GM12878 (cell line): Measurements from ENCODE around the gene C3orf38. TPM values are rescaled to one million over a fixed set of nuclear protein-coding genes. Genes with fewer than 3 reads are reported as not detected.

Experiments
- ATAC-seq: fragments of 200-7000 bp; cut with Tn5 transposase; 3 replicates; pipeline ENCODE4 v1.9.1; 2020; ENCODE audit warnings: mild to moderate bottlenecking, moderate library complexity
- BruUV-seq: library from RNA; stranded (reverse); fragments of 400-500 nt; replicated peaks from 2 replicates; lab custom pipeline; 2021; lab: Mats Ljungman, UMichigan
- CTCF ChIA-PET: fragments of 300-600 bp; sonication (Branson Sonifier 250); formaldehyde crosslinking; extraction: SDS; loops from one replicate; lab custom pipeline; 2021; ENCODE audit warnings: inconsistent platforms; lab: Yijun Ruan, JAX
- POLR2A ChIA-PET: fragments of 350-600 bp; formaldehyde crosslinking; extraction: SDS; loops from one replicate; lab custom pipeline; 2021; ENCODE audit warnings: inconsistent platforms; lab: Charles Lee
- RAD21 ChIA-PET: fragments of 300-600 bp; sonication (Branson Sonifier 250); formaldehyde crosslinking; loops from one replicate; lab custom pipeline; 2023; ENCODE audit warnings: antibody characterized with exemption; ENCODE audit not compliant: unreplicated experiment; lab: Charles Lee
- SMC1A ChIA-PET: fragments of 300-600 bp; sonication (Branson Sonifier 250); formaldehyde crosslinking; loops from one replicate; lab custom pipeline; 2023; ENCODE audit not compliant: unreplicated experiment, uncharacterized antibody; lab: Charles Lee
- DNase-seq: peaks from one replicate; pipeline ENCODE4 v3.0.0-alpha.2; 2011; ENCODE audit warnings: low read depth, low spot score
- FAIRE-seq: peaks from 3 replicates; lab custom pipeline; 2011; peaks lifted over from hg19 to GRCh38; lab: Jason Lieb, UNC
- H2AFZ ChIP-seq: 2 replicates; pipeline ENCODE4 v1.6.0; 2011; ENCODE audit warnings: low read depth, low read length, control low read depth; ENCODE audit not compliant: control insufficient read depth
- H3K27ac ChIP-seq: 2 replicates; pipeline ENCODE4 v1.5.1; 2011; ENCODE audit warnings: control low read depth; ENCODE audit not compliant: control insufficient read depth, insufficient read depth
- H3K27me3 ChIP-seq, 2 experiments: replicated peaks in 1 of 2; 2 replicates each; pipeline versions ENCODE4 v1.6.0 to v1.6.1; 2011; ENCODE audit warnings: low read length in 1 of 2; ENCODE audit not compliant: control insufficient read depth in 2 of 2, insufficient read depth in 2 of 2
- H3K36me3 ChIP-seq, 2 experiments: 2 replicates each; pipeline ENCODE4 v1.5.1; 2011; ENCODE audit warnings: low read length in 1 of 2; ENCODE audit not compliant: control insufficient read depth in 2 of 2, insufficient read depth in 2 of 2
- H3K4me1 ChIP-seq: 2 replicates; pipeline ENCODE4 v1.6.1; 2011; ENCODE audit warnings: mild to moderate bottlenecking, low read length, moderate library complexity, mixed read lengths; ENCODE audit not compliant: control insufficient read depth, insufficient read depth
- H3K4me2 ChIP-seq: 2 replicates; pipeline ENCODE4 v1.6.0; 2011; ENCODE audit warnings: control low read depth; ENCODE audit not compliant: control insufficient read depth, insufficient read depth
- H3K4me3 ChIP-seq: fragments of 200-600 bp; sonication (generic); 2 replicates; pipeline ENCODE4 v1.5.1; 2016
- H3K79me2 ChIP-seq: 2 replicates; pipeline ENCODE4 v1.6.0; 2011; ENCODE audit warnings: low read length; ENCODE audit not compliant: control insufficient read depth, insufficient read depth
- H3K9ac ChIP-seq: 2 replicates; pipeline ENCODE4 v1.8.0; 2011; ENCODE audit warnings: low read length, control low read depth, mixed read lengths; ENCODE audit not compliant: control insufficient read depth, insufficient read depth
- H3K9me3 ChIP-seq: replicated peaks from 3 replicates; pipeline ENCODE4 v1.5.1; 2011; ENCODE audit warnings: mild to moderate bottlenecking, low read length; ENCODE audit not compliant: control insufficient read depth, insufficient read depth
- H4K20me1 ChIP-seq: 2 replicates; pipeline ENCODE4 v1.6.0; 2011; ENCODE audit not compliant: control insufficient read depth, insufficient read depth
- CBFB ChIP-seq: IDR thresholded peaks from 2 replicates; pipeline ENCODE4 v1.6.1; 2016; ENCODE audit warnings: antibody characterized with exemption, low read depth
- CBX5 ChIP-seq: sonication (generic); IDR thresholded peaks from 2 replicates; pipeline ENCODE4 v1.6.1; 2016; ENCODE audit warnings: low read depth, moderate library complexity, mild to moderate bottlenecking, inconsistent platforms
- FOXK2 ChIP-seq: fragments of 450-650 bp; IDR thresholded peaks from 2 replicates; pipeline ENCODE4 v1.6.1; 2017; ENCODE audit warnings: mild to moderate bottlenecking, moderate library complexity
- NFYB ChIP-seq: IDR thresholded peaks from 2 replicates; pipeline ENCODE4 v1.6.1; 2011; ENCODE audit warnings: low read depth, mild to moderate bottlenecking, low read length, improper control_type of control experiment, moderate library complexity; ENCODE audit not compliant: insufficient read depth
- PAX5 ChIP-seq: IDR thresholded peaks from 2 replicates; pipeline ENCODE4 v1.6.1; 2011; ENCODE audit warnings: low read depth, low read length, borderline replicate concordance
- PML ChIP-seq: IDR thresholded peaks from 2 replicates; pipeline ENCODE4 v1.6.1; 2012; ENCODE audit warnings: low read length, inconsistent platforms
- POLR2AphosphoS5 ChIP-seq: IDR thresholded peaks from 2 replicates; pipeline ENCODE4 v1.6.1; 2011; ENCODE audit warnings: mild to moderate bottlenecking, low read length, inconsistent platforms
- RCOR1 ChIP-seq: conservative IDR thresholded peaks from 2 replicates; pipeline ENCODE4 v1.6.1; 2012; ENCODE audit warnings: low read depth, low read length, improper control_type of control experiment
- RELA ChIP-seq: fragments of 450-650 bp; IDR thresholded peaks from 2 replicates; pipeline ENCODE4 v1.8.0; 2014; ENCODE audit warnings: borderline replicate concordance; ENCODE audit not compliant: partially characterized antibody
- SPI1 ChIP-seq: IDR thresholded peaks from 2 replicates; pipeline ENCODE4 v1.6.1; 2011; ENCODE audit warnings: low read depth, mild to moderate bottlenecking, low read length, moderate library complexity, borderline replicate concordance; ENCODE audit not compliant: insufficient read depth
- SRF ChIP-seq, 2 experiments: IDR thresholded peaks; 2 replicates each; pipeline ENCODE4 v1.6.1; 2011; ENCODE audit warnings: low read depth in 2 of 2, low read length in 2 of 2, mild to moderate bottlenecking in 1 of 2, moderate library complexity in 1 of 2
- ZBED1 ChIP-seq: IDR thresholded peaks from 2 replicates; pipeline ENCODE4 v1.6.1; 2016; ENCODE audit warnings: borderline replicate concordance
- ZZZ3 ChIP-seq: IDR thresholded peaks from 2 replicates; pipeline ENCODE4 v1.6.1; 2011; ENCODE audit warnings: low read depth; ENCODE audit not compliant: control insufficient read depth, insufficient read length
- WGBS: methylation state at CpG from one replicate; pipeline ENCODE4 v1.1.6; 2016; ENCODE audit warnings: low lambda C conversion rate; ENCODE audit not compliant: insufficient replicate concordance, insufficient coverage; ENCODE audit errors: missing lambda C conversion rate; 5-methylcytosine and 5-hydroxymethylcytosine counted together
- in situ Hi-C: fragments of 300-500 bp; cut with MboI; formaldehyde crosslinking; loops from 9 replicates; pipeline ENCODE4 v1.14.3; 2018; ENCODE audit warnings: mixed read lengths
- intact Hi-C: fragments of 100-400 bp; cut with micrococcal nuclease; formaldehyde crosslinking; loops from one replicate; pipeline ENCODE4 v1.14.2; 2022; ENCODE audit not compliant: unreplicated experiment
- polyA plus RNA-seq, 11 experiments: library from polyadenylated mRNA; depleted of rRNA in 4 of 11; unstranded in 6 of 11; stranded (reverse) in 5 of 11; fragments of >200 nt; fragmentation: Nextera tagmentation in 4 of 11; fragmentation: Illumina TruSeq in 1 of 11; extraction: Ambion mirVana in 4 of 11; extraction: Trizol in 1 of 11; gene quantifications; 1 replicate in 1 of 11; 2 replicates in 10 of 11; pipeline versions ENCODE4 v1.2.1 to v1.2.3, GENCODE V29; 2011 to 2016; ENCODE audit warnings: inconsistent platforms in 2 of 11, missing spikeins in 2 of 11, low read depth in 1 of 11
- total RNA-seq, 4 experiments: library from RNA; depleted of rRNA in 3 of 4; stranded (reverse); fragments of >200 nt in 3 of 4; fragmentation: Illumina TruSeq in 1 of 4; extraction: Trizol in 1 of 4; gene quantifications; 2 replicates each; pipeline versions ENCODE4 v1.2.1 to v1.2.3, GENCODE V29; 2013 to 2021

The C3orf38 gene
- total and polyA plus RNA-seq, 10 of the 15 experiments (the other 5 are each of a cell fraction or from before 2014, with no cell fraction given): 23.0 to 47.9 (median 31.5) TPM

DNA sequence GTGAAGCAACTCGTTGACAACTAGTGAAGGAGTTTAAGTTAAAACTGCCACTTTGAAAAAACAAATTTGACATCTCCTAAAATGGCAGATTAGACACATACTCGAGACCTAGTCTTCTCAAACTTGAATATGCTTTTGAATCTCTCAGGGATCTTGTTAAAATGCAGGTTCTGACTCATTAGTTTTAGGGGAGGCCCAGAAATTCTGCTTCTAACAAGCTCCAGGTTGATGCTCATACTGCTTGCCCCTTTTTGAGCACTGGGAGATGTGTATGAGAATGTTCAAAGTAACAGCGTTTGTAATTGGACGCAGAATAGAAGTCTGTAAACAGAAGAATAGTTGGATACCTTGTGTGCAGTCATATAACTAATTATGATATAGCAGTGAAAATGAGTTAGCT is 1.6 kb downstream of the C3orf38 start:
- DNase-seq: no peak

DNA sequence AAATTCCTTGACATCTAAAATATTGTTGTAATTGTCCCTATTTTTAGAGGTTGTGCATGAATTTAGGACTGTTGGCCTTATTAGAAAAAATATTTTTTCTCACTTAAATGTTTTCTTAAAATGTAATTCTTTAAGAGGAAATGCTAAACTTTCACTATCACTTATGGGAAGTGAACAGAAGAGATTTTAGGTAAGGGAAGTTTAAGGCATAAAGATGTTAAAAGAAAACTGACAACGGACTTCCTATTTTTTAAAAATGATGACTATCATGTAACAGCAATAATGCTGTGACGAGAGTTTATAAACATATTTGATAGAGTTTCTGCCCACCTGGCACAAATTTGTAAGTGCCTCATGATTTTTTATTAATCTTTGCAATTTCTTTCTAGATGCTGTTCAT is 3.1 kb downstream of the C3orf38 start:
- Histone ChIP-seq H3K27ac (0 out of 2 replicates have a peak overlapping the region, but pooled peaks have one; percentile 96), H3K4me2 (peak overlapping the region; percentile 75), H3K9ac (no peak overlapping the region), H3K79me2 (peaks cover 72% of the 10 kb centered on the region), H3K4me1 (no peaks in the 10 kb centered on the region; the same call in 1 of the 2 replicates), H2AFZ (no peak overlapping the region), H3K4me3 (peak overlapping the region; percentile 52; the same call in 1 of the 2 replicates), H3K9me3 (no peaks in the 10 kb centered on the region; the same call in 2 of the 3 replicates), H3K27me3 (no peaks in the 10 kb centered on the region), H4K20me1 (no peaks in the 10 kb centered on the region), H3K36me3 (peaks cover 0 to 15% of the 10 kb centered on the region in 2 experiments; a peak in 2 of 4 replicates)
- WGBS: 0% methylated on average over 2 of the region's 2 CpGs
- intact Hi-C loops: no loop called here
- RAD21 ChIA-PET: interaction anchor here (1.0 kb wide), 1 partner anchor 94 kb away, joined by 3 read pairs; no protein-coding TSS in a partner anchor
- no peak for DNase-seq
- SMC1A ChIA-PET: no interaction called here
- POLR2A ChIA-PET: interaction anchor here (0.7 to 0.8 kb wide), 2 partner anchors 91 to 93 kb away, joined by 3 read pairs; partner anchors contain the start of gene ZNF654
- TF ChIP-seq CBFB (no peak), FOXK2 (no peak), ZBED1 (no peak), CBX5 (no peak), PML (no peak), SPI1 (0 out of 2 replicates have a peak, but pooled peaks have one; percentile 9), SRF (IDR thresholded peaks at IDR 0.05; ENCODE audit: low read depth in 2 of 2, low read length in 2 of 2) (no peak), RCOR1 (no peak), PAX5 (no peak)
- no peak for FAIRE-seq
- CTCF ChIA-PET: no interaction called here
- in situ Hi-C loops: no loop called here
- no TSS peak for BruUV-seq
- no peak for ATAC-seq

More for the DNA sequence above, 1.6 kb downstream of the C3orf38 start:
- POLR2A ChIA-PET: interaction anchor here (0.7 to 4.6 kb wide), 6 partner anchors 12 to 119 kb away, joined by 3 to 27 read pairs (median 4); partner anchors contain the start of genes CGGBP1 and ZNF654
- intact Hi-C loops (loop anchor here (2.0 kb wide), 1 partner anchor 93 kb away; the partner anchor contains the start of genes CGGBP1 and ZNF654), in situ Hi-C loops (no loop called here)
- no peak for TF ChIP-seq RELA
- TF ChIP-seq NFYB: 0 out of 2 replicates have a peak, but pooled peaks have one; percentile 40
- TF ChIP-seq POLR2AphosphoS5: peak; percentile 34; the same call in 1 of the 2 replicates
- no peak for TF ChIP-seq ZZZ3
- Histone ChIP-seq H3K4me3 (peak overlapping the region; percentile 81), H3K36me3 (peaks cover 0 to 5% of the 10 kb centered on the region in 2 experiments; a peak in 1 of 4 replicates), H3K9ac (peak overlapping the region; percentile 92), H4K20me1 (no peaks in the 10 kb centered on the region), H3K9me3 (no peaks in the 10 kb centered on the region), H3K27me3 (no peaks in the 10 kb centered on the region), H3K79me2 (peaks cover 60% of the 10 kb centered on the region), H3K27ac (peak overlapping the region; percentile 96), H3K4me2 (peak overlapping the region; percentile 92), H3K4me1 (no peaks in the 10 kb centered on the region; the same call in 1 of the 2 replicates), H2AFZ (no peak overlapping the region)
- FAIRE-seq (peak; percentile 80), ATAC-seq (peak; percentile 4; the same call in 2 of the 3 replicates)
- no TSS peak for BruUV-seq
- CTCF ChIA-PET: interaction anchor here (1.3 to 1.5 kb wide), 2 partner anchors 10 to 93 kb away, joined by 4 read pairs; no protein-coding TSS in a partner anchor
- RAD21 ChIA-PET: no interaction called here
- WGBS: 0% methylated on average over 4 of the region's 4 CpGs
- SMC1A ChIA-PET: interaction anchor here (1.5 to 2.6 kb wide), 5 partner anchors 9 to 119 kb away, joined by 3 to 12 read pairs (median 6); no protein-coding TSS in a partner anchor
